ENCODE measurements around the gene RBSN.
"Not testable (repeated sequence)": the region's sequence is repeated elsewhere in the genome, so short reads cannot be mapped to it uniquely, and the experiment has no call there.

Gene RBSN

GRCh38 chr3:15098503-15099363, at the start of gene RBSN:
Gene RBSN, minus strand, starts transcription at chr3:15099148. Its CDS starts 3,028 bp downstream, at chr3:15096120.
- DNase-seq = peak; percentile 56 to 98 (median 93)

GRCh38 chr3:15148614-15149013, 49.7 kb upstream of the RBSN start:
- DNase-seq = no peak

- DNase-seq = not testable (repeated sequence)
These were observed 37.9 kb upstream of the RBSN start for GRCh38 chr3:15136885-15137284.

GRCh38 chr3:15134968-15135367, 36.0 kb upstream of the RBSN start:
- not testable (repeated sequence) for DNase-seq

- DNase-seq = not testable (repeated sequence)
These were observed 29.5 kb upstream of the RBSN start for GRCh38 chr3:15128403-15128802.

- DNase-seq = not testable (repeated sequence)
These were observed 28.0 kb upstream of the RBSN start for GRCh38 chr3:15126975-15127374.

- no peak for DNase-seq
These were observed 23.4 kb upstream of the RBSN start for GRCh38 chr3:15122398-15122797.

- no peak for DNase-seq
These were observed 23.0 kb upstream of the RBSN start for GRCh38 chr3:15121936-15122335.

- no peak for DNase-seq
These were observed 22.0 kb upstream of the RBSN start for GRCh38 chr3:15120986-15121385.

- no peak for DNase-seq
These were observed 18.1 kb upstream of the RBSN start for GRCh38 chr3:15117011-15117410.

- no peak for DNase-seq
These were observed 17.2 kb upstream of the RBSN start for GRCh38 chr3:15116032-15116669.

- DNase-seq = no peak
These were observed 15.8 kb upstream of the RBSN start for GRCh38 chr3:15114466-15115358.

GRCh38 chr3:15113884-15114283, 14.9 kb upstream of the RBSN start:
- no peak for DNase-seq

- no peak for DNase-seq
These were observed 14.5 kb upstream of the RBSN start for GRCh38 chr3:15113471-15113870.

- no peak for DNase-seq
These were observed 13.1 kb upstream of the RBSN start for GRCh38 chr3:15112011-15112410.

- no peak for DNase-seq
These were observed 11.3 kb upstream of the RBSN start for GRCh38 chr3:15110206-15110605.

- no peak for DNase-seq
These were observed 9.9 kb upstream of the RBSN start for GRCh38 chr3:15108869-15109268.

- DNase-seq = peak in 53 of 56 donors; percentile 2 to 80 (median 53)
These were observed 9.2 kb upstream of the RBSN start for GRCh38 chr3:15108082-15108545.

GRCh38 chr3:15107075-15107947, 8.4 kb upstream of the RBSN start:
- DNase-seq = no peak

GRCh38 chr3:15102836-15103235, 3.9 kb upstream of the RBSN start:
- peak in 27 of 56 donors; percentile 5 to 80 (median 39) for DNase-seq

Data from nucleus accumbens (tissue), 56 donors.